Measurements from ENCODE around the gene ACTN4. TPM values are rescaled to one million over a fixed set of nuclear protein-coding genes. Genes with fewer than 3 reads are reported as not detected.

The ACTN4 gene
- total and polyA plus RNA-seq, 12 donors: 148 to 773 (median 558) TPM

GRCh38 chr19:38706792-38707511 is 59.5 kb downstream of the ACTN4 start:
- intact Hi-C loops (cut with DNase I): loop anchor here in 1 of 2 donors (10.0 kb wide), 1 partner anchor 52 kb away; no protein-coding TSS in a partner anchor
- peak overlapping the region in 4 of 5 donors; percentile 33 to 93 (median 86) for H3K27ac ChIP-seq

GRCh38 chr19:38707512-38708114 is 60.2 kb downstream of the ACTN4 start:
- DNase-seq: peak; percentile 67 to 90 (median 84)
- no peak overlapping the region for H3K4me3 ChIP-seq
- peaks cover 44 to 78% of the 10 kb centered on the region in 2 donors for H3K4me1 ChIP-seq (replicated peaks in 1 of 2)
- peak overlapping the region; percentile 26 to 93 (median 82) for H3K27ac ChIP-seq
- TF ChIP-seq POLR2A (IDR thresholded peaks at IDR 0.05) (peak in 1 of 2 donors; percentile 20), CTCF (IDR thresholded peaks at IDR 0.05) (no peak)
- no peaks in the 10 kb centered on the region for H3K27me3 ChIP-seq
- H3K9me3 ChIP-seq (replicated peaks in 1 of 3): no peaks in the 10 kb centered on the region
- peaks cover 0 to 100% of the 10 kb centered on the region in 2 donors for H3K36me3 ChIP-seq (replicated peaks in 1 of 2)
- intact Hi-C loops (cut with DNase I): loop anchor here in 1 of 2 donors (10.0 kb wide), 1 partner anchor 53 kb away; no protein-coding TSS in a partner anchor
- WGBS, 4 donors: 13 to 37% (median 31%) methylated on average over 3 to 10 of the region's 10 CpGs

More at GRCh38 chr19:38706792-38707511, 59.5 kb downstream of the ACTN4 start:
- 67 to 82% (median 75%) methylated on average over 10 to 16 of the region's 16 CpGs for WGBS, 4 donors
- no peak overlapping the region for H3K4me3 ChIP-seq
- no peaks in the 10 kb centered on the region for H3K27me3 ChIP-seq
- no peaks in the 10 kb centered on the region for H3K9me3 ChIP-seq (replicated peaks in 1 of 3)
- no peak for TF ChIP-seq POLR2A (IDR thresholded peaks at IDR 0.05)
- DNase-seq: no peak
- peaks cover 42 to 78% of the 10 kb centered on the region in 2 donors for H3K4me1 ChIP-seq (replicated peaks in 1 of 2)
- H3K36me3 ChIP-seq (replicated peaks in 1 of 2): peaks cover 0 to 98% of the 10 kb centered on the region in 2 donors

- intact Hi-C loops (cut with DNase I): loop anchor here in 1 of 2 donors (10.0 kb wide), 1 partner anchor 54 kb away; no protein-coding TSS in a partner anchor
- Histone ChIP-seq H3K4me3 (no peak overlapping the region), H3K27me3 (no peaks in the 10 kb centered on the region), H3K4me1 (replicated peaks in 1 of 2) (peaks cover 52 to 86% of the 10 kb centered on the region in 2 donors), H3K36me3 (replicated peaks in 1 of 2) (peaks cover 0 to 92% of the 10 kb centered on the region in 2 donors), H3K9me3 (replicated peaks in 1 of 3) (no peaks in the 10 kb centered on the region), H3K27ac (peak overlapping the region; percentile 26 to 93 (median 82))
- 60 to 76% (median 74%) methylated on average over 6 to 10 of the region's 10 CpGs for WGBS, 4 donors
- no peak for TF ChIP-seq CTCF (IDR thresholded peaks at IDR 0.05)
- no peak for TF ChIP-seq POLR2A (IDR thresholded peaks at IDR 0.05)
- DNase-seq: peak in 1 of 7 donors; percentile 36
Measured at GRCh38 chr19:38708413-38709024, 61.1 kb downstream of the ACTN4 start.

GRCh38 chr19:38709119-38709518 is 61.7 kb downstream of the ACTN4 start:
- intact Hi-C loops (cut with DNase I): loop anchor here in 1 of 2 donors (10.0 kb wide), 1 partner anchor 54 kb away; no protein-coding TSS in a partner anchor
- no peak overlapping the region for H3K4me3 ChIP-seq
- WGBS, 4 donors: 82 to 88% (median 85%) methylated on average over 10 of the region's 10 CpGs
- peaks cover 0 to 91% of the 10 kb centered on the region in 2 donors for H3K36me3 ChIP-seq (replicated peaks in 1 of 2)
- DNase-seq: no peak
- H3K27me3 ChIP-seq: no peaks in the 10 kb centered on the region
- H3K4me1 ChIP-seq (replicated peaks in 1 of 2): peaks cover 57 to 92% of the 10 kb centered on the region in 2 donors
- no peaks in the 10 kb centered on the region for H3K9me3 ChIP-seq (replicated peaks in 1 of 3)
- TF ChIP-seq CTCF (IDR thresholded peaks at IDR 0.05): no peak
- H3K27ac ChIP-seq: peak overlapping the region in 4 of 5 donors; percentile 26 to 93 (median 86)
